Subcutaneous abdominal adipose tissue (tissue), 5 donors: Measurements from ENCODE around the gene GHRHR.

Experiments
- H3K27ac ChIP-seq: one replicate; pipeline ENCODE4 v1.7.0; 2013; ENCODE audit warnings: low read depth, mild to moderate bottlenecking, inconsistent platforms, low read length, moderate library complexity
- H3K27me3 ChIP-seq, 5 donors: one replicate each; pipeline ENCODE4 v1.7.0; 2013; ENCODE audit warnings: low read length in 5 of 5, inconsistent platforms in 1 of 5; ENCODE audit not compliant: control insufficient read depth in 5 of 5, insufficient read depth in 4 of 5
- H3K36me3 ChIP-seq, 5 donors: one replicate each; pipeline ENCODE4 v1.7.0; 2013; ENCODE audit warnings: low read length in 5 of 5; ENCODE audit not compliant: control insufficient read depth in 5 of 5, insufficient read depth in 5 of 5
- H3K4me1 ChIP-seq, 5 donors: one replicate each; pipeline ENCODE4 v1.7.0; 2013; ENCODE audit warnings: low read length in 5 of 5, mild to moderate bottlenecking in 3 of 5, moderate library complexity in 1 of 5; ENCODE audit not compliant: control insufficient read depth in 5 of 5, insufficient read depth in 5 of 5
- H3K4me3 ChIP-seq, 5 donors: one replicate each; pipeline ENCODE4 v1.7.0; 2013; ENCODE audit warnings: low read length in 5 of 5, low read depth in 1 of 5
- H3K9ac ChIP-seq, 5 donors: one replicate each; pipeline ENCODE4 v1.7.0; 2013; ENCODE audit warnings: low read length in 5 of 5, mild to moderate bottlenecking in 4 of 5, moderate library complexity in 3 of 5
- H3K9me3 ChIP-seq, 5 donors: one replicate each; pipeline ENCODE4 v1.7.0; 2013; ENCODE audit warnings: low read length in 5 of 5; ENCODE audit not compliant: control insufficient read depth in 5 of 5
- donor health status: healthy.
- donor health status: healthy.
- donor health status: healthy.
- donor health status: healthy.
- donor health status: healthy.

Gene GHRHR

GRCh38 chr7:30927040-30927439 is 36.7 kb upstream of the GHRHR start:
- H3K4me1 ChIP-seq, result peaks cover 0 to 16% (median 8%) of the 10 kb centered on the region in 5 donors
- peaks cover 0 to 12% (median 10%) of the 10 kb centered on the region in 5 donors for H3K9me3 ChIP-seq
- peaks cover 0 to 45% (median 43%) of the 10 kb centered on the region in 5 donors for H3K36me3 ChIP-seq

GRCh38 chr7:30927559-30927958 is 36.2 kb upstream of the GHRHR start:
- Histone ChIP-seq H3K36me3 (peaks cover 0 to 41% (median 39%) of the 10 kb centered on the region in 5 donors), H3K4me3 (no peak overlapping the region), H3K4me1 (peaks cover 0 to 16% (median 8%) of the 10 kb centered on the region in 5 donors), H3K9me3 (peaks cover 0 to 12% (median 10%) of the 10 kb centered on the region in 5 donors), H3K27me3 (no peaks in the 10 kb centered on the region), H3K9ac (no peak overlapping the region), H3K27ac (no peak overlapping the region)

More at GRCh38 chr7:30927040-30927439, 36.7 kb upstream of the GHRHR start:
- Histone ChIP-seq H3K27me3 (no peaks in the 10 kb centered on the region), H3K27ac (no peak overlapping the region), H3K4me3 (no peak overlapping the region), H3K9ac (no peak overlapping the region)

- Histone ChIP-seq H3K4me3 (no peak overlapping the region), H3K36me3 (peaks cover 0 to 33% (median 31%) of the 10 kb centered on the region in 5 donors), H3K9me3 (peaks cover 0 to 12% (median 10%) of the 10 kb centered on the region in 5 donors), H3K4me1 (peaks cover 0 to 16% (median 8%) of the 10 kb centered on the region in 5 donors), H3K27me3 (no peaks in the 10 kb centered on the region), H3K27ac (no peak overlapping the region), H3K9ac (no peak overlapping the region)
These were observed 35.4 kb upstream of the GHRHR start for GRCh38 chr7:30928254-30928872.

DNA sequence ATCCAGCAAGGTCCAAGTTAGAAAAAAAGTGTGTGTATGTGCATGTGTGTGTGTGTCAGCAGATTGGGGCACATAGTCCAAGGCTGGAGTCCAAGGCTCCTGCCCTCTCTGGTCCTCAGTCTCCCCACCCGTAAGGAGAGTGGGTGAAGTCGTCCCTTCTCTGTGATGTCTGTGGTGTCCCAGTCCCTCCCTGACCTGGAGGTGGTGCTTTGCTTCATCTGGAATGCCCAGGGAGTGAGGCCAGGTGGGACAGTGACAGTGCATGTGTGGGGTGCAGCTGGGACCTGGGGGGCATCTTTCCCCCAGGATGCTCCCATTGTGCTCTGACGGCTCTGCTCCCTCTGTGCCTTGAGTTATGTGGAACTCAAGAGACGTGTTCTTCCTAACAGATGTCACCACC is 34.1 kb upstream of the GHRHR start:
- Histone ChIP-seq H3K27ac (no peak overlapping the region), H3K4me1 (peaks cover 0 to 22% (median 8%) of the 10 kb centered on the region in 5 donors), H3K4me3 (no peak overlapping the region), H3K9me3 (peaks cover 0 to 12% (median 10%) of the 10 kb centered on the region in 5 donors), H3K36me3 (peaks cover 0 to 20% (median 18%) of the 10 kb centered on the region in 5 donors), H3K27me3 (no peaks in the 10 kb centered on the region), H3K9ac (no peak overlapping the region)

GRCh38 chr7:30930621-30931020 is 33.1 kb upstream of the GHRHR start:
- Histone ChIP-seq H3K4me1 (peaks cover 0 to 30% (median 8%) of the 10 kb centered on the region in 5 donors), H3K36me3 (peaks cover 0 to 11% (median 9%) of the 10 kb centered on the region in 5 donors), H3K27ac (no peak overlapping the region), H3K9ac (no peak overlapping the region), H3K9me3 (peaks cover 0 to 12% (median 10%) of the 10 kb centered on the region in 5 donors), H3K27me3 (no peaks in the 10 kb centered on the region), H3K4me3 (no peak overlapping the region)

- Histone ChIP-seq H3K4me3 (no peak overlapping the region), H3K27me3 (no peaks in the 10 kb centered on the region), H3K9me3 (peaks cover 0 to 12% (median 10%) of the 10 kb centered on the region in 5 donors), H3K4me1 (peaks cover 0 to 30% (median 8%) of the 10 kb centered on the region in 5 donors), H3K9ac (no peak overlapping the region), H3K27ac (no peak overlapping the region), H3K36me3 (peaks cover 0 to 4% (median 2%) of the 10 kb centered on the region in 5 donors)
These were observed 32.4 kb upstream of the GHRHR start for GRCh38 chr7:30931161-30931928.

- Histone ChIP-seq H3K9me3 (peaks cover 0 to 6% (median 4%) of the 10 kb centered on the region in 5 donors), H3K27ac (no peak overlapping the region), H3K36me3 (peaks cover 0 to 3% (median 0%) of the 10 kb centered on the region in 5 donors), H3K9ac (no peak overlapping the region), H3K4me3 (no peak overlapping the region), H3K4me1 (peaks cover 0 to 30% (median 8%) of the 10 kb centered on the region in 5 donors), H3K27me3 (peaks cover 0 to 2% (median 0%) of the 10 kb centered on the region in 5 donors)
These were observed 31.7 kb upstream of the GHRHR start for GRCh38 chr7:30931929-30932540.

DNA sequence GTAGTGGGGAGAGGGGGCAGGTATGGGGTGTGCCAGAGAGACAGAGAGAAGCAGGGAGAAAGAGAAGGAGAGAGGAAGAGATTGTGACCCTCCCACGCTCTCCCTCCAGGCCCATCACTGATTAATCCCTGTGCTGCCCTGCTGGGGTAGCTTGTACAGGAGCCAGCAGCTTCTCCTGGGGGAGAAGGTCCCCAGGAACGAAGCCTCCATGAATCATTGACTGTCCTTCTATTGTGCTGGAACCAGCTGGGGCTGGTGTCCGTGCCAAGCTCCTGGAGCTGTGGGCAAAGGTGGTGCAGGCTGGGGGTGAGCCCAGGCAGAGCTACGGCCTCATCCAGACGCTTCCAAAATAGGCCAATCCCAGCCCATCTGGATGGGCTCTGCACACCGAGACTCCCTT is 31.2 kb upstream of the GHRHR start:
- H3K9me3 ChIP-seq, result peaks cover 0 to 1% (median 0%) of the 10 kb centered on the region in 5 donors
- H3K4me3 ChIP-seq, result no peak overlapping the region
- peaks cover 0 to 2% (median 0%) of the 10 kb centered on the region in 5 donors for H3K27me3 ChIP-seq
- peaks cover 0 to 30% (median 8%) of the 10 kb centered on the region in 5 donors for H3K4me1 ChIP-seq
- no peak overlapping the region for H3K27ac ChIP-seq
- no peak overlapping the region for H3K9ac ChIP-seq
- H3K36me3 ChIP-seq, result no peaks in the 10 kb centered on the region

GRCh38 chr7:30933124-30933974 is 30.4 kb upstream of the GHRHR start:
- Histone ChIP-seq H3K4me1 (peaks cover 0 to 30% (median 9%) of the 10 kb centered on the region in 5 donors), H3K4me3 (no peak overlapping the region), H3K9ac (no peak overlapping the region), H3K36me3 (no peaks in the 10 kb centered on the region), H3K27ac (no peak overlapping the region), H3K27me3 (peaks cover 0 to 2% (median 0%) of the 10 kb centered on the region in 5 donors), H3K9me3 (no peaks in the 10 kb centered on the region)
